ENCODE data around the gene TOP1.
A peak's percentile ranks its signal among the peaks of the same experiment; 100 is the strongest.

TOP1 gene

GRCh38 chr20:41047279-41047974 is 18.8 kb downstream of the TOP1 start:
- peak; percentile 52 for DNase-seq
- peak overlapping the region; percentile 87 for H3K4me2 ChIP-seq (ENCODE audit: low read depth, low read length)
- H3K9ac ChIP-seq (ENCODE audit: low read length), result peak overlapping the region; percentile 27; the same call in 1 of the 2 replicates
- peak overlapping the region; percentile 50 for H3K4me3 ChIP-seq (ENCODE audit: low read length)
- peaks cover 2% of the 10 kb centered on the region for H4K20me1 ChIP-seq (ENCODE audit: insufficient read depth, low read length)
- H3K36me3 ChIP-seq (replicated peaks; ENCODE audit: insufficient read depth, low read length), result no peaks in the 10 kb centered on the region; the same call in 1 of the 2 replicates
- H3F3A ChIP-seq (ENCODE audit: insufficient read depth, low read length), result peaks cover 46% of the 10 kb centered on the region
- no peaks in the 10 kb centered on the region for H3K9me3 ChIP-seq (replicated peaks; ENCODE audit: insufficient read depth, low read length)
- peaks cover 66% of the 10 kb centered on the region for H3K4me1 ChIP-seq (ENCODE audit: low read length)
- TF ChIP-seq EZH2phosphoT487 (IDR thresholded peaks at IDR 0.05; ENCODE audit: low read length) (no peak), CTCF (IDR thresholded peaks at IDR 0.05; ENCODE audit: low read length) (no peak), EZH2 (optimal IDR thresholded peaks at IDR 0.05; ENCODE audit: low read depth, low read length) (no peak)
- no peak overlapping the region for H2AFZ ChIP-seq (ENCODE audit: low read length)
- no peaks in the 10 kb centered on the region for H3K9me2 ChIP-seq (replicated peaks; ENCODE audit: insufficient read depth, low read length)
- no peaks in the 10 kb centered on the region for H3K27me3 ChIP-seq (replicated peaks; ENCODE audit: insufficient read depth, low read length)
- H3K27ac ChIP-seq (ENCODE audit: low read length), result peak overlapping the region; percentile 62; the same call in 1 of the 2 replicates
- peaks cover 98% of the 10 kb centered on the region for H3K79me2 ChIP-seq (ENCODE audit: low read length)

- H3K36me3 ChIP-seq (replicated peaks; ENCODE audit: insufficient read depth, low read length), result no peaks in the 10 kb centered on the region; the same call in 1 of the 2 replicates
- H3K4me2 ChIP-seq (ENCODE audit: low read depth, low read length), result peak overlapping the region; percentile 87
- peaks cover 3% of the 10 kb centered on the region for H4K20me1 ChIP-seq (ENCODE audit: insufficient read depth, low read length)
- H2AFZ ChIP-seq (ENCODE audit: low read length), result no peak overlapping the region
- TF ChIP-seq CTCF (IDR thresholded peaks at IDR 0.05; ENCODE audit: low read length) (no peak), EZH2 (optimal IDR thresholded peaks at IDR 0.05; ENCODE audit: low read depth, low read length) (no peak), EZH2phosphoT487 (IDR thresholded peaks at IDR 0.05; ENCODE audit: low read length) (no peak)
- peaks cover 98% of the 10 kb centered on the region for H3K79me2 ChIP-seq (ENCODE audit: low read length)
- H3K27me3 ChIP-seq (replicated peaks; ENCODE audit: insufficient read depth, low read length), result no peaks in the 10 kb centered on the region
- no peaks in the 10 kb centered on the region for H3K9me3 ChIP-seq (replicated peaks; ENCODE audit: insufficient read depth, low read length)
- H3K27ac ChIP-seq (ENCODE audit: low read length), result peak overlapping the region; percentile 62; the same call in 1 of the 2 replicates
- peak overlapping the region; percentile 50 for H3K4me3 ChIP-seq (ENCODE audit: low read length)
- no peaks in the 10 kb centered on the region for H3K9me2 ChIP-seq (replicated peaks; ENCODE audit: insufficient read depth, low read length)
- peaks cover 61% of the 10 kb centered on the region for H3K4me1 ChIP-seq (ENCODE audit: low read length)
- peak; percentile 70 for DNase-seq
- peak overlapping the region; percentile 27; the same call in 1 of the 2 replicates for H3K9ac ChIP-seq (ENCODE audit: low read length)
- H3F3A ChIP-seq (ENCODE audit: insufficient read depth, low read length), result peaks cover 46% of the 10 kb centered on the region
These were observed 19.3 kb downstream of the TOP1 start for GRCh38 chr20:41047975-41048305.

- H3K9ac ChIP-seq (ENCODE audit: low read length), result peak overlapping the region; percentile 27; the same call in 1 of the 2 replicates
- no peaks in the 10 kb centered on the region for H3K9me3 ChIP-seq (replicated peaks; ENCODE audit: insufficient read depth, low read length)
- H3K79me2 ChIP-seq (ENCODE audit: low read length), result peaks cover 98% of the 10 kb centered on the region
- H3K27ac ChIP-seq (ENCODE audit: low read length), result peak overlapping the region; percentile 62; the same call in 1 of the 2 replicates
- no peaks in the 10 kb centered on the region for H3K27me3 ChIP-seq (replicated peaks; ENCODE audit: insufficient read depth, low read length)
- H3K4me1 ChIP-seq (ENCODE audit: low read length), result peaks cover 58% of the 10 kb centered on the region
- no peak overlapping the region for H2AFZ ChIP-seq (ENCODE audit: low read length)
- H4K20me1 ChIP-seq (ENCODE audit: insufficient read depth, low read length), result peaks cover 8% of the 10 kb centered on the region
- peak overlapping the region; percentile 50 for H3K4me3 ChIP-seq (ENCODE audit: low read length)
- H3K36me3 ChIP-seq (replicated peaks; ENCODE audit: insufficient read depth, low read length), result no peaks in the 10 kb centered on the region
- TF ChIP-seq CTCF (IDR thresholded peaks at IDR 0.05; ENCODE audit: low read length) (no peak), EZH2 (optimal IDR thresholded peaks at IDR 0.05; ENCODE audit: low read depth, low read length) (no peak), EZH2phosphoT487 (IDR thresholded peaks at IDR 0.05; ENCODE audit: low read length) (no peak)
- H3F3A ChIP-seq (ENCODE audit: insufficient read depth, low read length), result peaks cover 46% of the 10 kb centered on the region
- no peaks in the 10 kb centered on the region for H3K9me2 ChIP-seq (replicated peaks; ENCODE audit: insufficient read depth, low read length)
- H3K4me2 ChIP-seq (ENCODE audit: low read depth, low read length), result peak overlapping the region; percentile 87
- no peak for DNase-seq
These were observed 20.1 kb downstream of the TOP1 start for GRCh38 chr20:41048461-41049301.
